ENCODE data around the gene CRYZ.

DNA sequence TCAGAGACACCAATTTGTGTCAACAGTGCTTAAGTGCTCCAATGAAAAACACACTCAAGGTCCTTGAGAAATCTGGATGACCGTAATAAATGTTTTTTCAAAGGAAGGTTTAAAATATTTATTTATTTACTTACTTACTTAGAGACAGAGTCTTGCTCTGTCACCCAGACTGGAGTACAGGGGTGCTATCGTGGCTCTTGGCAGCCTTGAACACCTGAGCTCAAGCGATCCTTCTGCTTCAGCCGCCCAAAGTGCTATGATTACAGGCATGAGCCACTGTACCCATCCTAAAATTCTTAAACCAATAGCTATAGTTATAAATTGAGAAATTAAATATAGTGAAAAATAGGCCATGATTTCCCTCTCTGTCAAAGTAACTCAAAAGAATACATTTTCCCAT lies 41.9 kb downstream of the CRYZ start:
- TF ChIP-seq CTCF (IDR thresholded peaks at IDR 0.05) (no peak), EP300 (IDR thresholded peaks at IDR 0.05) (no peak), POLR2AphosphoS5 (IDR thresholded peaks at IDR 0.05) (no peak)

Measured in esophagus muscularis mucosa (tissue), 4 donors.